Fibroblast of villous mesenchyme (primary cell): Measurements from ENCODE around the gene UBTF. TPM values are rescaled to one million over a fixed set of nuclear protein-coding genes. Genes with fewer than 3 reads are reported as not detected.

Experiments
- DNase-seq: peaks from one replicate; pipeline ENCODE4 v3.0.0-alpha.2; 2010; ENCODE audit warnings: low read depth
- H3K4me3 ChIP-seq: 2 replicates; pipeline ENCODE4 v1.5.1; 2011; ENCODE audit warnings: low read depth, mild to moderate bottlenecking, low read length
- total RNA-seq: library from RNA; depleted of rRNA; stranded (reverse); fragments of >200 nt; gene quantifications from 2 replicates; pipeline ENCODE4 v1.2.3, GENCODE V29; 2012
- TF ChIP-seq, protein P1 (sequence below): IDR thresholded peaks from 2 replicates; pipeline ENCODE4 v1.5.1; 2012; ENCODE audit warnings: low read depth, mild to moderate bottlenecking, low read length; ENCODE audit not compliant: insufficient read depth

The UBTF gene
- total RNA-seq, 1 donor: 46.6 TPM

DNA sequence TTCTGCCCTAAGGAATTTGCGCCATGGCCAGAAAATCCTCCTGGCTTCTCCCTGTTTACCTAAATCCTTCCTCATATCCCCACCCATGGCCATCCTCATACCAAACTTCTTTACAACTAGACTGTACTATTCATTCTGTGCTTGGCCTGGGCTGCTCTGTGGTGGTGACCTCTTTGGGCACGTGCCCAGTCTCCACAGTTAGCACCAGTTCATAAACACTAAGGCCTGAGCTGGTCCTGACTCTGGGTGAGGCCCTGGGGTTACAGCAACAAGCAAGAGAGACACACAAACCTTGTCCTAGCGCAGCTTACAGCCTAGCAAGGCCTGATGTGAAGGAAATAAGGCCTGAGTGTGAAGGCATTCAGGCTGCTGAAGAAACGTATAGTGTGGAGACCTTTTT lies 16.7 kb downstream of the UBTF start:
- TF ChIP-seq, protein P1, sequence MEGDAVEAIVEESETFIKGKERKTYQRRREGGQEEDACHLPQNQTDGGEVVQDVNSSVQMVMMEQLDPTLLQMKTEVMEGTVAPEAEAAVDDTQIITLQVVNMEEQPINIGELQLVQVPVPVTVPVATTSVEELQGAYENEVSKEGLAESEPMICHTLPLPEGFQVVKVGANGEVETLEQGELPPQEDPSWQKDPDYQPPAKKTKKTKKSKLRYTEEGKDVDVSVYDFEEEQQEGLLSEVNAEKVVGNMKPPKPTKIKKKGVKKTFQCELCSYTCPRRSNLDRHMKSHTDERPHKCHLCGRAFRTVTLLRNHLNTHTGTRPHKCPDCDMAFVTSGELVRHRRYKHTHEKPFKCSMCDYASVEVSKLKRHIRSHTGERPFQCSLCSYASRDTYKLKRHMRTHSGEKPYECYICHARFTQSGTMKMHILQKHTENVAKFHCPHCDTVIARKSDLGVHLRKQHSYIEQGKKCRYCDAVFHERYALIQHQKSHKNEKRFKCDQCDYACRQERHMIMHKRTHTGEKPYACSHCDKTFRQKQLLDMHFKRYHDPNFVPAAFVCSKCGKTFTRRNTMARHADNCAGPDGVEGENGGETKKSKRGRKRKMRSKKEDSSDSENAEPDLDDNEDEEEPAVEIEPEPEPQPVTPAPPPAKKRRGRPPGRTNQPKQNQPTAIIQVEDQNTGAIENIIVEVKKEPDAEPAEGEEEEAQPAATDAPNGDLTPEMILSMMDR: no peak
- H3K4me3 ChIP-seq: no peak overlapping the region
- peak; percentile 45 for DNase-seq

DNA sequence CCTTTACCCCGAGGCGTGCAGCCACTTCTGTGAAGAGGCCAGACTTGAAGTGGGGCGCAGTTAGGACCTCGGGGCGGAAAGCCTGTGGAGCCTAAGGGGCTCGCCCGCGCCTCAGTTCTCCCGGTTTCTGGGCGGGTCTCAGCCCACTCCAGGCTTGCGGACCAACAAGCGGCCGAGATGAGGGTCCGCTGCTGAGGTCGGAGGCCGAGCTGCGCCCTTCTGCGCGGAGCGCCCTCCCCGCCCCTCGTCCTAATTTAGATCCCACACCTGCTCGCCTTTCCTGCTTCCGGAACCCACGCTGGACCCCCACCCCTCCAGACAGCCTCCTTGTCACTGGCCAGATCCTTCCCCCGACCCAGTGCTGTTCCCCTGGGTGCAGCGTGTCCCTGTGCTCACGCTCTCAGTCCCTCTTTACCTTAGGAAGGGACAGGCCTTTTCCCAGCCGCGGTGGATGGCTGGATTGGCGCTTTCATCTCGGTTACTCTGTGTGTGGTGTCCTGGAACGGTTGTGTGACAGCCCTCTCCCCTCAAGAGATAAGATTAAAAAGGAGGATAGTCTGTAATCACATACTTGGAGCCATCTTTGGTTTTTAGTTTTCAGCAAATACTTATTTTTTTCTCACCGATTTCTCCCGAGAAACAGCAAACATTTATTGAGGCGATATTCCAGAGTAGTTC lies 18.9 kb downstream of the UBTF start:
- TF ChIP-seq, protein P1: no peak
- peak overlapping the region; percentile 73 for H3K4me3 ChIP-seq
- DNase-seq: no peak

DNA sequence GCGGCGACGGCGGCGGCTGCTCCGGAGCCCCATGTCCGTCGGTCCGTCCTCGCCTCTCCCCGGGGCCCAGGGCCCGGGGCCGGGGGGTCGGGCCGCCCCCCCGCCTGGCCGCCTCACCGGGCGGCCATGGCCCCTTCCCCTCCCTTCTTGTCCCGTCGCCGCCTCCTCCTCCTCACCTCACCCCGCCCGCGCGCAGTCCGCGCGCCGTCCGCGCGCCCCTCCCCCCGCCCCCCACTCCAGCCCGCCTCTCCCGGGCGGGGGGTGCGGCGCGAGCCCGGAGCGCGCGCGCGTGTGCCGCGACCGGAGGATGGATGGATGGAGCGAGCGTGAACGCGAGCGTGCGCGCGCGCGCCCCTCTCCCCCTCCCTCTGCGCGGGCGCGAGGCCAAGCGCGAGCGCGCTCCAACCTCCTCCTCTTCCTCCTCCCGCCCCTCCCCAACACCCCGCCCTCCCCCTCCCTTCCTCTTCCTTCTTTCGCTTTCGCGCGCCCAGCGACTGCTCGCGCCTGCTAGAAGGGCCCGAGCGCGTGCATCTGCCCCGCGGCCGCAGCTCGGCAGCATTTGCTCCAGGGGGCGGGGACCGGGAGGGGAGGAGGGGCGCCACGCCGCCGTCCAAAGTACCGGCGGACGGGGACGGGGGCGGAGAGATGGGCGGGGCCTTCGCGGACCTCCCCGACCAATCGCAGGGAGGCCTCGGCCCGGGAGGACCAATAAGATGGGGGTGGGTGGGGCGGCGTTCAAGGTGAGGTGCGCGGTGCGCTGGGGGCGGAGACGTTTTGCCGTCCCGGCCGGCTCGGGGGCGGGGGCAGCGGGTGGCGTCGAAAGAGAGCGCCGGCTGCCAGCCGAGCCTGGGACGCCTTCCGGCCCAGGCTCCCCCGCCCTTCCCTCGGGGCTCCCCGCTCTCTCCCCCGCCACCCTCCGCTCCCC lies 19.7 kb downstream of the UBTF start, which contains the start of gene ATXN7L3:
Gene ATXN7L3, minus strand, starts transcription at position 332 of the 925 bp plus-strand sequence. CDS start 1,814 bp downstream, outside the sequence.
- H3K4me3 ChIP-seq: peak within 1 kb of the TSS; percentile 85
- DNase-seq: peak; percentile 99
- TF ChIP-seq, protein P1: no peak

DNA sequence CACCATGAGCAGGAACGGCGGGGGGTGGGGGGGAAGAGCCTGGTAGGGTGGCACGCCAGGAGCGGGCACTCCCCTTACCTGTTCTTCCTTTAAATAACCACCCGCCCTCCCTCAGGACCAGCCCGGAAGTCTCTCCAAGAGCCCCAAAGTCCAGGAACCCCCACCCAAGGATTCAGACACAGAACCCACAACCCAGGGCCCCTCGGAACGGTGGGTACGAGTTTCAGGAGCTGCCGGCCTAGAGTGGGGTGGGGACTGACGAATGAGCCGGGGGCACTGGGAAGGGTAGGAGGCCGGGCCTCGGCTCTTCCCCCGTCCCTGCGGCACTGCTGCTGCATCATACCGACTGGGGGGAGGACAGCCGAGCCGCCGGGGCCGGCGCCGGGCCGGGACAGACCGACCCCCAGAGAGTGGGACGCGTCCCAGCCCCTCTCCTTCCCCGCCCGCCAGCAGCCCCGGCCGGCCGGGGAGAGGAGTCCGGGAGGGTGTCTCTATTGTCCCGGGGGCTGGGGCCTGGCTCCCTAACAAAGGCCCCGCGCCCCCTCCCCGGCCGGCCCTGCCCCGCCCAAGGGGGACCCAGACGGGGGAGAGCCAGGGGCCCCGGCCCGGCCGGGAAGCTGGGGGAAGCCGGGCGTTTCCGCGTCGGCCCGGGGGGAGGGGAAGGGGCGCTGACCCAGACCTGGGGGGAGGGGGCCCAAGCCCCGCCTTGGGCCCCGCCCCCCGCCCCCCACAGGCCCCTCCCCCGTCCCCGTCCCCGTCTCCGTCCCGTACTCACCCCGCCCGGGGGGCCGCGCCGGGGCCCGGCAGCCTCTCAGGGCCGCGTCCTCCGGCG lies 20.5 kb downstream of the UBTF start:
- peak; percentile 58 for DNase-seq
- TF ChIP-seq, protein P1: no peak
- H3K4me3 ChIP-seq: peak overlapping the region; percentile 85

DNA sequence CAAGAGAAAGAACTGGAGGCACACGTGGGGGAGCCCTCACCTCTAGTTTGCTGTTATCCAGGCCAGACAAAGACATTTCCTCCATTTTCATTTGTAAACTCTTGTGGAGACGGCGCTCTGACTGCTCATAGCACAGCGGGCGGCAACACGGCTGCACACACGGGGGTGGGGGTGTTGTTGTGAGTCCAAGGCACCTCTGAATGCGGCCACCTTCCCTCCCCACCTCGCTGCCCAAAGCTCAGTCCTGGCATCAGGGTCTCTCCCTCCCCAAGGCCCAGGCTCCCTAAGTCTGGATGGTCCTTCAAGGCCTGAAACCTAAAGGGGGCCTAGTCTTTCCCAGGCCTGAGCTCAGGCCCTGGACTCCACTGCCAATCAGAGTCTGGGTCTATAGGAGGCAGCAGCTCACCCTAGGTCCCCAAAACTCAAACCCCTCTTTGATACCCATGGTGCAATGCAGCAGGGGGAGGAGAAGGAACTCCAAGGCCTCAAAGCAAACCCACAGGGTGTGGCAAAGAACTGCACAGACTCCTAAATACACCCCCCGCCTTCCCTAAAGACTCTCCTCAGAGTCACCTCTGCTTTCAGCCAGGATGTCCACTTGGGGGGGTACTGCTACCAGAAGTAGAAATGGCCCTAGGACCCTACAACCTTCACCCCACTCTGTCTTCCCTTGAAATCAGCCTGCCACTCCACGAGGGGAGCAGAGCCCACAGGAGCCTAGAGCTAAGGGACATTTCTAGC lies 21.3 kb downstream of the UBTF start:
- H3K4me3 ChIP-seq: peak overlapping the region; percentile 85
- TF ChIP-seq, protein P1: peak; percentile 30
- peak; percentile 63 for DNase-seq

DNA sequence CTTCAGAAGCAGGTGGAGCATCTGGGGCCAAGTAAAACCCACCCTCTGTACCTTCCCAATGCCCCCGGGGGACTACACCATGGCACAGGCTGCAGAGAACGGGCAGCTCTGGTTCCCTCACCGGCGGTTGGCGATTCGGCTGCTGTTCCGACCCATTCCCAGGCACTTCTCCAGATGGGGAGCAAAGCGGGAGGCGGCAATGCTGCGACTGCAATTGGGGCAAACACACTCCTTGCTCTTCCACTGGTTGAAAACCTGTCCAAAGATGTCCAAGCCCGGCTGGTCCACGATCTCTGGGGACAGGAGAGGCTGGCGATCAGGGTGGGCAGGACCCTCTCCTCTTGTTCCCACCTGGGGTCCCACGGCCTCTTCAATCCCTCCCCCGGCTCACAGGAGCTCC lies 22.4 kb downstream of the UBTF start:
- no peak for DNase-seq
- TF ChIP-seq, protein P1: no peak
- H3K4me3 ChIP-seq: no peak overlapping the region
